ENCODE data around the gene L3HYPDH.

Gene L3HYPDH

DNA sequence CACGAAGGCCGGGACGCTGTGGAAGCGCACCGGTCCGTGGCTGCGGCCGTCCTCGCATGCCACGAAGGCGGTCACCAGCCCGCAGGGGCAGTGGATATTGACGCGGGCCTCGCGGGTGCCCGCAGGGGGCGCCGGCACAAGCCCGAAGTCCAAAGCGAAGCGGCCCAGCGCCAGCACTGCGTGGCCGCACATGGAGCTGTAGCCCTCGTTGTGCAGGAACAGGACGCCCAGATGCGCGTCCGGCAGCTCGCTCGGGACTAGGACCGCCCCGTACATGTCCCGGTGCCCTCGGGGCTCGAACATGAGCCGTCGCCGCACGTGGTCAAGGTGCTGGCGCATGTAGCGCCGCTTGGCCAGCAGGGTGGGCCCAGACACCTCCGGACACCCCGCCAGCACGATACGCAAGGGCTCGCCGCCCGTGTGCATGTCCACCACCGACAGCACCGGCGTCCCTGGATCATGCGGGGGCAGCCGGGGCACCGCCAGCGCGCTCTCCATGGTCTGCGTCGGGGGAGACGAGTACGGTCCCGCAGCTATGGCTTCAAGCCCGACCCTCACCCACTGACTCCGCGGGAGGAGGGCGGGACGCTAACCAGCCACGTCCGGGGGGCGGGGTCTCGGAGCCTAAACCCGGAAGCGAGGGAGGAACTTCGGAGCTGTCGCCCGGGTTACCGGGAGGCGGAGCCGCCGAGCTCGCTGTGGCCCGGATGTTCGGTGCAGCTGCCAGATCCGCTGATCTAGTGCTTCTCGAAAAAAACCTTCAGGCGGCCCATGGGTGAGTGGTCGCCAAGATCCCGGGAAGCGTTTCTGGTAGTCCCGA is at the start of gene L3HYPDH, which contains the start of gene JKAMP:
TSS of gene L3HYPDH (minus strand) at position 590 of the 820 bp plus-strand sequence. CDS start at position 498, 92 bp downstream.
TSS of gene JKAMP (plus strand) at position 699 of the 820 bp plus-strand sequence. CDS start at position 772, 73 bp downstream.
- DNase-seq, result peak; percentile 99

DNA sequence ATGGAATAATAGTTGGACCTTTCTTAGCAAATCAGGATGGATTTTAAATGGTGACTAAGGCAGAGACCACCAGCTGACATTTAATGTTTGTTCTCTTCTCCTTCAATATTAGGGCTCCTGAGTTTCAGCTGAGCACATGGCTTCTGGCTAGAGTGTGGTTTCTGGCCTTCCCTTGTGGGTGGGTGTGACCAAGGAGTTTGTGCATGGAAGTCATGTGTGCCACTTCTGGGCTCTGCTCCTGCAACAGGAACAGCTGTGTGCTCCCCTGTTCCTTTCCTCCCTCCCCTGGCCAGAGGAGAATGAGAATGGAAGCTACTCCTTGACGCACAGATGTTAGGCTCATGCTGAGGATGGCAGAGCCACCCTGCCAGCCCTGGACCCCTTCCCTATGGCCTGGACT is 48.2 kb upstream of the L3HYPDH start:
- DNase-seq, result no peak

GRCh38 chr14:59530349-59530748 is 46.1 kb upstream of the L3HYPDH start:
- DNase-seq, result no peak

- no peak for DNase-seq
Measured at GRCh38 chr14:59529189-59529588, 45.0 kb upstream of the L3HYPDH start.

- no peak for DNase-seq
Measured at GRCh38 chr14:59520224-59520623, 36.0 kb upstream of the L3HYPDH start.

GRCh38 chr14:59511916-59512575 is 27.8 kb upstream of the L3HYPDH start:
- no peak for DNase-seq

- DNase-seq, result no peak
Measured at GRCh38 chr14:59510966-59511365, 26.8 kb upstream of the L3HYPDH start.

DNA sequence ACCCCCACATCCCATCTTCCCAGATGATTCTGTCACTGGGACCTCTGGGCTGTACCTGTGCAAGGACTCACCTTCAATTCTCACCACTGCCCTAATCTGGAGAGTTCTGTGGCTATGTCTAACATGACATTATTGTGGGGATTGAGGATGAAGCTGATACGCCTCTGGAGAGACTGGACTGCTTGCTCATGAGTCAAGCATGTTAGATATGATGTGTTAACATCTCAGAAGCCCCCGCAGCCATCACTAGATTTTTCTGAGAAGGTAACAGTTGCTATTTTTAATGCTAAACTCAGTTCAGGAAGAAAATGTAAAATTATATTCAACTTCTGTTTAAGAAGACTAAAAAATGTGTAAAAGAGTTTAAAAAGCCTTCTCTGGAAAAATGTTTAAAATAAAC is 25.8 kb upstream of the L3HYPDH start:
- DNase-seq, result no peak

GRCh38 chr14:59509101-59509500 is 24.9 kb upstream of the L3HYPDH start:
- no peak for DNase-seq

DNA sequence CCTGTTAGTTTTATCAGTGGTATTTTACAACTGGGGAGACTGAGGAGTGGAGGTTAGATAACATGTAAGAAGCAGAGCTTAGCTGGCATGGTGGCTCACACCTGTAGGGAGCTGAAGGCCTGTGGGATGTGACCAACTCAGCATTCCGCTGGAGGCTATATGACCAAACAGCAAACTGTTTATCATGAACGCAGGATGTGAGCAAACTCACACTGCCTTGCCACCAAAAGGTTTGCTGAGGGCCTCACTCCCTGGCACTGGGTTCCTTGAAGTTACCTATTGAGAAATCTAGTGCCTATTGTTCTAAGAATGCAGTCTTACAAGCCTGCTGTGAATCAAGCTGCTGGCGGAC is 23.5 kb upstream of the L3HYPDH start:
- no peak for DNase-seq

GRCh38 chr14:59507063-59507751 is 23.0 kb upstream of the L3HYPDH start:
- peak; percentile 38 for DNase-seq

GRCh38 chr14:59503256-59503655 is 19.0 kb upstream of the L3HYPDH start:
- no peak for DNase-seq

DNA sequence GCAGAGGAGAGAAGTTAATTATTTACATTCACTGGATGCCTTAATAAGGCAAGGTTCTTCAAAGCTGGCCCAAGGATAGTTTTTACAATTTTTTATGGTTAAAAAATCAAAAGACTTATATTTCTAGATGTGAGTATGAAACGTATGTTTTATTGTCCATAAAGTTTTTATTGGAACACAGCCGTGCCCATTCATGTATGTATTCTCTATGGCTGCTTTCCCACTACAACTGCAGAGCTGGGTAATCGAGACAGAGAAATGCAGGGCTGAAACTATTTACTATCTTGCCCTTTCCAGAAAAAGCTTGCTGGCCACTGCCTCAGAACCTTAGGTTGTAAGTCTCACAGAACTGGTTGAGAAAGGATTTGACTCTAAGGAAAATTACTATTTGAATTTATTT is 16.5 kb upstream of the L3HYPDH start:
- no peak for DNase-seq

GRCh38 chr14:59492384-59492783 is 8.2 kb upstream of the L3HYPDH start:
- DNase-seq, result no peak

GRCh38 chr14:59490756-59491155 is 6.5 kb upstream of the L3HYPDH start:
- DNase-seq, result no peak

DNA sequence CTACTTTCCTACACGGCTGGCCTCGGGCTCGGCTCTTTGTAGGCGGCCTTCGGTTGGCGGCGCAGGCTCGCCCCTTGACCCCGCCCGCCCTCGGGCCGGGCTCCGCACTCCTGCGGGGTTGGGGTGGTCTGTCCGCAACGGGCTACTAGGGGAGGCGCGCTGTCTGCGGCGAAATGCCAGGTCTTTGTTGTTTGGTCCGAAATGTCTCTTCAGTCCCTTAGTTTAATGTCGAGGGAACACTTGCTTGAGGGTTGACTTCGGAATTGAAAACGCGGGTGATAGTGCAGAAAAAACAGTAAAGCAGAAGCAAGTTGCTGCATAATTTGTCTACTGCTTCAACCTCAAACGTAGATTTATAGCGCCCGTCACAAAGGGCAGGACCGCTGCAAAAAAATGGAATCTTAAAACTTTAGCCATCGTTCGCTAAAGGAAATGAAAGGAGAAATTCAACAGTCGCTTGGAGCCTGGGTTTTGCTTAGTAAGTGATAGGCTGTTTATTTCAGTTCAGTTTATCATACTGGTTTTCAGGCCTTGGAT is 499 bp upstream of the L3HYPDH start:
- no peak for DNase-seq

- DNase-seq, result no peak
Measured at GRCh38 chr14:59483363-59483762, 845 bp downstream of the L3HYPDH start.

DNA sequence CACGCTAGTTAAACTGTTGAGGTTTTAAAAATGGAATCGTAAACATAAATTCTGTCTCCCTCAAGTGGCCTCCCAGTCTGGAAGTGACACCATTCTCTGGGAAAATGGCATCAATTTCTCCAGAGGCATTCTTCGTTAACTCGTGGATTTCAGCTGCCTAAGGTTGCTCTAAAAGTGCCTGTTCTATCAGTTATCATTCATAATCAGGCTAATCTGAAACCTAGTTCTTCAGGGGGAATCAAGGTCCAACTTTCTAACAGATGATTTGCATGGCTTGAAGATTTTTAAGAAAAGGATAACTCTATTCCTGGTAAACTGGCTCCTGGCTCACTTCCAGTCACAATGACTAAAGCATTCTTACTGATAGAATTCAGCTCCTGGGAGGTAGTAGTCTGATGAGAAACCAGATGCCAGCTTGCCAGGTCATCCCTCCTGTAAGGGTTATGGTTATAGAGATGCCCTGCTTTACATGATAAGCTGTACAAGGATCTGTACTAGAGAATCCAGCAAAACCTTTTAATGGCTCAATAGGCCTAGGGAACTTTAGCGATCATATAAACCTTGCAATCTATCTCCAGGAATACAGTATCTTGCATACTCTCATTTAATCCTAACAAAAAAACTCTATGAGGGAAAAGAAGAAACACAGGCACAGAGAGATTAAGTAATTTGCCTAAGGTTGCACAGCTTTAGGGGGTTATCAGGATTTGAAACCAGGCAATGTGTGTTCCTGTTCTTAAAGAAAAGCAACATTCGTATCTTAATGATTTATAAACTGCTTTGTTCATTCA is 1.5 kb downstream of the L3HYPDH start:
- DNase-seq, result no peak

DNA sequence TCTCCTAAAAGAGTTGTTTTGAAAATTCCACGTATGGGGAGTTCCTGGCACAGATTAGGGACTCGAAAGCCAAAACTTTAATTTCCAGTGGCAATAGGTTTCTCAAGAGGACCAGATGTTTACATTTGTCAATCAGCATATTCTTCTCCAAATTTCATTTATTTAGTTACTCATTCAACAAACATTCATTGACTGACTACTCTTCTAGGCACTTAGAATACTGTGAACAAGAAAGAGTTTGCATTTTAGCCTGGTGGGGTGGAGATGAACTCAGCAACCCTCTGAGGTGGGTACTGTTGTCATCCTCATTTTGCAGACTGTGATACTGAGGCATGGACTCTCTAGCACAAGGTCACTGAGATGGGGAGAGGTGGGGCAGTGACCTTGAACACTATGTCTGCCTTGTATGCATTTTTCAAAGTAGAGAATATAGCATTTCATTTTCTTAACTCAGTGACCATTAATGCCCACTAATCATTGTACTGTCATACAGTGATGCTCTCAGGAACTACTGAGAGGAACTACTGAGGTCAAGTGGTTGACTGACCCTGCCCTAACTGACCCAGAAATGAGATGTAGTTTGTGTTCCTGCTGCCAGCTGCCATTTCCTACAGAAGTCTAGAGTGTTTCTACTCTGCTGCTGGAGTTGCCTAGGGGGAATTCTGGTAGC is 2.2 kb downstream of the L3HYPDH start:
- DNase-seq, result no peak

- no peak for DNase-seq
Measured at GRCh38 chr14:59481407-59481806, 2.8 kb downstream of the L3HYPDH start.

GRCh38 chr14:59480166-59480565 is 4.0 kb downstream of the L3HYPDH start:
- DNase-seq, result no peak

GRCh38 chr14:59478540-59478939 is 5.7 kb downstream of the L3HYPDH start:
- DNase-seq, result no peak

Measured in CD4-positive, alpha-beta T cell treated with Interleukin-6 for 4 hours (primary cell).